GM19395 (cell line): ENCODE measurements around the gene GRK5.
"Not testable (repeated sequence)": the region's sequence is repeated elsewhere in the genome, so short reads cannot be mapped to it uniquely, and the experiment has no call there.

Source experiments
- ATAC-seq: cut with Tn5 transposase; IDR thresholded peaks from one replicate; pipeline ENCODE4 v1.9.1; 2021; ENCODE audit warnings: mild to moderate bottlenecking, moderate library complexity; ENCODE audit not compliant: unreplicated experiment

The GRK5 gene

GRCh38 chr10:119272338-119272734 is 65.0 kb downstream of the GRK5 start:
- not testable (repeated sequence) for ATAC-seq

GRCh38 chr10:119272736-119273135 is 65.4 kb downstream of the GRK5 start:
- no peak for ATAC-seq

DNA sequence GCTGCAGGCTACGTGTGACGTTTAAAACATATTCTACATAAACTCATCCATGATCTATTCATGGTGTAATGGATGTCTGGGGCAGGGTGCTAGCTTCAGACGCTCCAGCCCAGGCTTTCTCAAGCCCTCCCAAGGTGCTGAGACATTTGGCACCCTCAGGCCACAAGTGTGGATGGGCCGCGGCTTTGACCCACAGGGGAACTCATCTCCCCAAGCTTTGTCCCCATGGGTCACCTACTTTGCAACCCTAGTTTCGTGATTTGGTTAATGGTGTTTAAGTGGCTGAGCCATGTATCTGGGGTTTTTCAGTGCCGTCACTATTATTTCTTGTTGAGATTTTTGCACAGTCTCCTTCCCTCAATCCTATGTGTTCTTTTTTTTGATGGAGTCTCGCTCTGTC is 66.0 kb downstream of the GRK5 start:
- ATAC-seq, result no peak

GRCh38 chr10:119274519-119275045 is 67.2 kb downstream of the GRK5 start:
- ATAC-seq, result no peak

DNA sequence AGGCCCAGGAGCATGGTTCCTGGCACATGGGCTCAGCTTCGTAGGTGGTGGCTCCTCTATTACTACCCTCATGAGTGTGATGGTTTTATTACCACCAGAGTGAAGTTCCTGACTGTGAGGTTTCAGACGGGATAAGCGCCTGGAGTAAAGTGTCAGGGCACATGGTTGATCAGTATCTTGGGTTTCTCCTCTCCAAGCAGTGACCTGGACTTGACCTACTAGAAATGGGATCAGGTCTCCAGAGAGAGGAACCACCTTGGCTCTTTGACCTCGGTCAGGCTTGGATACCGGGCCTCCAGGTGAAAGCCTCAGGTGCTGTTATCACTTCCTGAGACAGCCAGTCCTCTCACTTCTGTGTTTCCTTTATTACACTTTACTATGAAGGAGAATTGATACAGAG is 67.7 kb downstream of the GRK5 start:
- ATAC-seq, result no peak

- not testable (repeated sequence) for ATAC-seq
These were observed 68.8 kb downstream of the GRK5 start for GRCh38 chr10:119276194-119276593.

- ATAC-seq, result no peak
These were observed 70.8 kb downstream of the GRK5 start for GRCh38 chr10:119278126-119278709.

GRCh38 chr10:119279441-119279840 is 72.1 kb downstream of the GRK5 start:
- no peak for ATAC-seq

- ATAC-seq, result no peak
These were observed 74.3 kb downstream of the GRK5 start for GRCh38 chr10:119281581-119282071.

GRCh38 chr10:119282446-119282845 is 75.1 kb downstream of the GRK5 start:
- no peak for ATAC-seq

- no peak for ATAC-seq
These were observed 76.0 kb downstream of the GRK5 start for GRCh38 chr10:119283387-119283786.

DNA sequence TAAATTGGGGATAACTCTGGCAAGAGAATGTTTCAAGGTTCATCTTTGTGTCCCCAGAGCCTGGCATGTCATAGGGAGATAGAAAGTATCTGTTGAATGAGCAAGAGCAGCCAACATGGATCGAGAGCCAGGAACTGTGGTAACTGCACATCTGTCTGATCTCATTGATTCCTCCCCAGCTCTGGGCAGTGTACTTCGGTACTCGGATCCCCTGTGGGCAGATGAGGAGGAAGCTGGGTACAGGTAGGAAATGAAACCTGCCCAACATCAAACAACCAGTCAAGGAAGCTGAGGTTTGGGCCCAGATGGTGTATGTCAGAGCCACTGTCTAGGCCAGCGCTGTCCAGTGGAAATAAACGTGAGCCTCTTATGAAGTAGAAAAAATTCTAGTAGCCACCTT is 76.4 kb downstream of the GRK5 start:
- peak; percentile 68 for ATAC-seq

GRCh38 chr10:119284679-119285096 is 77.3 kb downstream of the GRK5 start:
- no peak for ATAC-seq

GRCh38 chr10:119285495-119286267 is 78.3 kb downstream of the GRK5 start:
- peak; percentile 49 for ATAC-seq

- ATAC-seq, result no peak
These were observed 79.1 kb downstream of the GRK5 start for GRCh38 chr10:119286516-119286915.

DNA sequence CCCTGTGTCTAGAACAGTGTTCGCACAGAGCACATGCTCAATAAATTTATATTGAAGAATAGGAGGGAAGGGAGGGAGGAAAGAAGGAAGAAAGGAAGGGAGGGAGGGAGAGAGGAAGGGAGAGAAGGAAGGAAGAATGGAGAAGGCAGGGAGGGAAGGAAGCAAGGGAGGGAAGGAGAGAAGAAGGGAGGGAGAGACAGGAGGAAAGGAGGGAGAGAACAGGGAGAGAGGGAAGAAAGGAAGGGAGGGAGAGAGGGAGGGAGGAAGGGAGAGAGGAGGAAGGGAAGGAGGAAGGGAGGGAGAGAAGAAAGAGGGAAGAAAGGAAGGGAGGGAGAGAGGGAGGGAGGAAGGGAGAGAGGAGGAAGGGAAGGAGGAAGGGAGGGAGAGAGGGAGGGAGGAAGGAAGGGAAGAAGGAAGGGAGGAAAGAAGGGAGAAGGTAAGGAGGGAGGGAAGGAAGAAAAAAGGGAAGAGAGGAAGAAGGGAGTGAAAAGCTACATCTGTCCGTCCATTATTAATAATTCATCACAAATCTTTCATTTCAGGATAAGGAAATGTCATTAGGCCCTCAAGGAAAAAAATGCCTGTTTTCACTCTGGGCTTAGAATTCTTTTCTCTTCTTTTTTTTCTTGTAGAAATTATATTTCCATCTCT is 79.7 kb downstream of the GRK5 start:
- no peak for ATAC-seq

DNA sequence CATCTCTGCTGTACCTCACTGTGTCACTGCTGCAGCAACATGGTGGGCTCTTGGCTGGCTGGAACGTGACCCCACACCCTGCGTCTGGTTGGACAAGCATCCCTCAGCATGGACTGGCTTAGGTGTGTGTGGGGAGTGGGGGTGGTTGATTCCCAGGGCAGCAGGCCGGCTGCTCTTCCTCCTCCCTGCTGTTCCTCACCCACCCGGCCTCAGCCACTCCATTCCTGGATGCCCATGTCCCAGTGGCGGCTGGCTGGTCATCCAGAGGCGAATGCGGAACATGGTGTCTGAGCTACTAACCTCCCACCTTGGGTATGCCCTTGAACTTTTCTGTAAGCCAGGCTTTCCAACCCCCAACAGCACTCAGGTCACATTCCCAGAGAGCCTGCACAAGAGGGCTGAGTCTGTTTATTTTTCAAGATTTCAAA is 81.2 kb downstream of the GRK5 start:
- ATAC-seq, result no peak

DNA sequence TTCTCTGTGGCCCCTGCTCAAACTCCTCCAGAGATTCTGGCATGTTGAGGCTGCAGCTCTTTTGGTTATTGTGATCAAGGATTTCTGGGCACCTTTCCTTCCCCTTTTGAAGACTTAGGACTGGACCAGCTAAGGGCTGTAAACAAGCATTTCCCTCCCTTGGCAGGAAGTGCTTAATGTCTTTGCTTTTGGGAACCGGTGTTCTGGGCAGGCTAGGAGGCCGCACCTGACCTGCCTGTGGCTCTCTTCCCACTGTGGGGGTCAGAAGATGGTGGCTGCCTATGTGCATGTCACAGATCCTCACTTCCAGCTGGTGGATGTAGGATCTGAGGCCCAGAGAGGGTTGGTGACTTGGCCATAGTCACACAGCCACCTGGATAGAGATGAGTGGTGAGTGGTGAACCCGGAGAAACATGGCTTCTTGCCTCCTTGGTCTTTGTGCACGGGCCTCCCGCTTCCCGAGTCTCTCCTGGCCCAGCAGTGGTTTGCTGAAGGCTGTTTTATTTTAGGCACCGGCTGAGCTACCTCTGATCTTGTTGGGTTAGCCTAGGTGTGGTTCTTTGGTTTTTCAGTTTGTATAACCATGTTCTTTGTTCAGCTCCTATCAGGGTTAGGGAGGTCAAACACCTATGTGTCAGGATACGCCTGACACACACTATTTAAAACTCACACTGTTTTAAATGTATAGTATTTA is 82.0 kb downstream of the GRK5 start:
- ATAC-seq, result no peak

DNA sequence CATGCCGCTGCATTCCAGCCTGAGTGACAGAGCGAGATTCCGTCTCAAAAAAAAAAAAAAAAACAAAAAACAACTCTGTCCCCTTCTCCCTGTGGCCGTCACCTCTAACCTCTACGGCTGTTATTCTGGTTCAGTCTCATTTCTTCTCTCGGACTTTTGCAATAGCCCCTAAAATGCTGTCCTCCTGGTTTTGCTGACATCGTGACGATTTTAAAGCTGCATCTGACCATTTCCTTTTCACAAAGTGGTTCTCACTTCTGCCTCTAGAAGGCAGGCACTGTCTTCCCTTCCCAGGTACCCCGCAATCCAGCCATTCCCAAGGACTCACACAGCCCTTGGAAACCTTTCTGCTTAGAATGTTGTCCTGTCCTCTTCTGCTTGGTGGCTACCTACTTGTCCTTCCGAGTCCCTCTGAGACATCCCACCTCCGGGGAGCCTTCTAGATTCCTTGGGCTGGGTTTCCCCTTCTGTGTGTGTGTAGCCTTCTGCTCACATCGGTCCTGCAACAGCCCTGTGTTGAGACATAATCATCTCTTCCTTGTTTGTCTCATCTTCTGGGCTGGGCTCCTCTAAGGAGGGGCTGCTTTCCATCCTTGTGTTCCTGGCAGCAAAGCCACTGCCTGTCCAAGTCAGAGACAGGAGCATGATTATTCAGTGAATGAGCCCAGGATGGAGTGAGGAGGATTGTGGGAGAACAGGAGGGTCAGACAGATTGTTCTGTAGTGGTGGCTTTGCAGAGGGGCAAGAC is 83.1 kb downstream of the GRK5 start:
- ATAC-seq, result no peak

DNA sequence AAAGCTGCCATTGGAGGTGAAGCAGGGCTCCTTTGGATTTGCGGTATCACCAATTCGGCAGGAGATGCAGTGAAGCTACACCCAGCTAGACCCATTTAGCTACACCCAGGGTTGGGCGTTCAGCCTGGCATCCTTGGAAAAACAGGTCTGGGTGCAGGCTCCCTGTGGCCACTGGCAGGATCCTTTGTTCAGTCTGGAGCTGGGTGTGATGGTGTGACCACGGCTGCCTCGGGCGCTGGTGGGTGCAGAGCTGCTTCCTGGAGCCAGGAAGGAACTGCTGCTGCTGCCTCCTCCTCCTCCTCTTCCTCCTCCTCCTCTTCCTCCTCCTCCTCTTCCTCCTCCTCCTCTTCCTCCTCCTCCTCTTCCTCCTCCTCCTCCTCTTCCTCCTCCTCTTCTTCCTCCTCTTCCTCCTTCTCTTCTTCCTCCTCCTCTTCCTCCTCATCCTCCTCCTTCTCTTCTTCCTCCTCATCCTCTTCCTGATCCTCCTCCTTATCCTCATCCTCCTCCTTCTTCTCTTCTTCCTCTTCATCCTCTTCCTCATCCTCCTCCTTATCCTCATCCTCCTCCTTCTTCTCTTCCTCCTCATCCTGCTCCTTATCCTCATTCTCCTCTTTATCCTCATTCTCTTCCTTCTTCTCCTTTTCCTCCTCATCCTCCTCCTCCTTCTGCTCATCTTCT is 84.0 kb downstream of the GRK5 start:
- no peak for ATAC-seq
